SU-DHL-6 (cell line): ENCODE data around the gene CAMSAP3.

Experiments
- H2AFZ ChIP-seq: fragments of 200-600 bp; sonication (generic); 2 replicates; pipeline ENCODE4 v1.6.1; 2014; ENCODE audit warnings: low read depth, mild to moderate bottlenecking, moderate library complexity, mixed read lengths, antibody characterized with exemption, low read length; ENCODE audit not compliant: severe bottlenecking
- H3F3A ChIP-seq: fragments of 200-600 bp; shearing (Covaris generic); 2 replicates; pipeline ENCODE4 v1.6.0; 2016; ENCODE audit warnings: antibody characterized with exemption, mild to moderate bottlenecking; ENCODE audit not compliant: insufficient read depth
- H3K27ac ChIP-seq: fragments of 200-600 bp; sonication (generic); 2 replicates; pipeline ENCODE4 v1.5.1; 2016; ENCODE audit warnings: low read depth, mild to moderate bottlenecking, low read length, moderate library complexity, mixed read lengths
- H3K27me3 ChIP-seq: fragments of 200-600 bp; sonication (generic), shearing (Covaris generic); 2 replicates; pipeline ENCODE4 v1.6.0; 2014; ENCODE audit warnings: mild to moderate bottlenecking, low read length
- H3K36me3 ChIP-seq: fragments of 200-600 bp; sonication (generic); 2 replicates; pipeline ENCODE4 v1.6.1; 2014; ENCODE audit warnings: mild to moderate bottlenecking, low read length, mixed read lengths
- H3K4me2 ChIP-seq: fragments of 300-600, 200-600 bp; shearing (Covaris generic), sonication (generic); 2 replicates; pipeline ENCODE4 v1.6.0; 2014; ENCODE audit warnings: low read length, low read depth, mild to moderate bottlenecking; ENCODE audit not compliant: poor library complexity, severe bottlenecking
- H3K4me3 ChIP-seq: fragments of 200-600 bp; sonication (generic); 2 replicates; pipeline ENCODE4 v1.5.1; 2014; ENCODE audit warnings: antibody characterized with exemption, low read length, mild to moderate bottlenecking, mixed read lengths; ENCODE audit not compliant: insufficient read depth, poor library complexity, severe bottlenecking
- H3K79me2 ChIP-seq: fragments of 200-600 bp; sonication (generic); 2 replicates; pipeline ENCODE4 v1.6.1; 2014; ENCODE audit warnings: mild to moderate bottlenecking, low read length, moderate library complexity; ENCODE audit not compliant: insufficient read depth
- H3K9ac ChIP-seq: fragments of 200-600 bp; sonication (generic); 2 replicates; pipeline ENCODE4 v1.7.0; 2014; ENCODE audit warnings: mild to moderate bottlenecking, low read length
- H3K9me2 ChIP-seq: fragments of 200-600 bp; sonication (generic); replicated peaks from 2 replicates; pipeline ENCODE4 v1.6.1; 2014; ENCODE audit warnings: low read length; ENCODE audit not compliant: insufficient read depth
- H3K9me3 ChIP-seq: fragments of 200-600 bp; sonication (generic); 2 replicates; pipeline ENCODE4 v1.6.1; 2014; ENCODE audit warnings: low read length, mixed read lengths; ENCODE audit not compliant: insufficient read depth
- H4K20me1 ChIP-seq: fragments of 200-600 bp; sonication (generic); 2 replicates; pipeline ENCODE4 v1.6.1; 2014; ENCODE audit warnings: low read depth, mild to moderate bottlenecking, antibody characterized with exemption, low read length, moderate library complexity, mixed read lengths
- CTCF ChIP-seq: fragments of 200-600 bp; sonication (generic); IDR thresholded peaks from one replicate; pipeline ENCODE4 v1.5.1; 2017; ENCODE audit warnings: antibody characterized with exemption, mild to moderate bottlenecking, low read length, moderate library complexity; ENCODE audit not compliant: insufficient read depth, poor library complexity, severe bottlenecking
- EZH2phosphoT487 ChIP-seq: fragments of 200-600 bp; sonication (generic), shearing (Covaris generic); conservative IDR thresholded peaks from 2 replicates; pipeline ENCODE4 v1.6.1; 2018; ENCODE audit warnings: mild to moderate bottlenecking, antibody characterized with exemption, low read length, moderate library complexity, mixed read lengths

CAMSAP3 gene

DNA sequence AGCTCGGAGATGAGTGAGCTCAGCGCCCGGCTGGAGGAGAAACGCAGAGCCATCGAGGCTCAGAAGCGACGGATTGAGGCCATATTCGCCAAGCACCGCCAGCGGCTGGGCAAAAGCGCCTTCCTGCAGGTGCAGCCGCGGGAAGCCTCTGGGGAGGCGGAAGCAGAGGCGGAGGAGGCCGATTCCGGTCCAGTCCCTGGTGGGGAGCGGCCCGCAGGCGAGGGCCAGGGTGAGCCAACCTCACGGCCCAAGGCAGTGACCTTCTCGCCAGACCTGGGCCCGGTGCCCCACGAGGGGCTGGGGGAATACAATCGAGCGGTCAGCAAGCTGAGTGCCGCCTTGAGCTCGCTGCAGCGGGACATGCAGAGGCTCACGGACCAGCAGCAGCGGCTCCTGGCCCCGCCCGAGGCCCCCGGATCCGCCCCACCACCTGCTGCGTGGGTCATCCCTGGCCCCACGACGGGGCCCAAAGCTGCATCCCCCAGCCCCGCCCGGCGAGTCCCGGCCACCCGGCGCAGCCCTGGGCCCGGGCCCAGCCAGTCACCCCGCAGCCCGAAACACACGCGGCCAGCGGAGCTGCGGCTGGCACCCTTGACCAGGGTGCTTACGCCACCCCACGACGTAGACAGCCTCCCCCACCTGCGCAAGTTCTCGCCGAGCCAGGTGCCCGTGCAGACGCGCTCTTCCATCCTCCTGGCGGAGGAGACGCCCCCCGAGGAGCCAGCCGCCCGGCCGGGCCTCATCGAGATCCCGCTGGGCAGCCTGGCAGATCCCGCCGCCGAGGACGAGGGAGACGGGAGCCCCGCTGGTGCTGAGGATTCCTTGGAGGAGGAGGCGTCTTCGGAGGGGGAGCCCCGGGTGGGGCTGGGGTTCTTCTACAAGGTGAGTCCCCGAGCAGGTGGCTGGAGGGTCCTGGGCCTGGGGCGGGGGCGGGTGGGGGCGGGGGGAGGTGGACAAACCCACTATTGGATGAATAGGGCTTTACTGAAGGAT, 16.9 kb downstream of the CAMSAP3 start:
- H3K9me3 ChIP-seq: no peaks in the 10 kb centered on the region
- H3K4me3 ChIP-seq: no peak overlapping the region
- no peaks in the 10 kb centered on the region for H3K79me2 ChIP-seq
- no peaks in the 10 kb centered on the region for H3F3A ChIP-seq
- no peak overlapping the region for H3K9ac ChIP-seq
- TF ChIP-seq EZH2phosphoT487 (no peak), CTCF (no peak)
- no peak overlapping the region for H2AFZ ChIP-seq
- no peak overlapping the region for H3K27ac ChIP-seq
- H3K27me3 ChIP-seq: no peaks in the 10 kb centered on the region
- no peaks in the 10 kb centered on the region for H3K9me2 ChIP-seq
- no peaks in the 10 kb centered on the region for H4K20me1 ChIP-seq
- no peaks in the 10 kb centered on the region for H3K36me3 ChIP-seq
- no peak overlapping the region for H3K4me2 ChIP-seq

- no peaks in the 10 kb centered on the region for H3K27me3 ChIP-seq
- no peak overlapping the region for H3K4me2 ChIP-seq
- no peaks in the 10 kb centered on the region for H3K36me3 ChIP-seq
- no peak overlapping the region for H3K9ac ChIP-seq
- H3K27ac ChIP-seq: no peak overlapping the region
- TF ChIP-seq CTCF (no peak), EZH2phosphoT487 (no peak)
- no peaks in the 10 kb centered on the region for H4K20me1 ChIP-seq
- no peaks in the 10 kb centered on the region for H3K79me2 ChIP-seq
- H3F3A ChIP-seq: no peaks in the 10 kb centered on the region
- H2AFZ ChIP-seq: no peak overlapping the region
- no peaks in the 10 kb centered on the region for H3K9me2 ChIP-seq
- no peak overlapping the region for H3K4me3 ChIP-seq
- H3K9me3 ChIP-seq: no peaks in the 10 kb centered on the region
These were observed 19.4 kb downstream of the CAMSAP3 start for GRCh38 chr19:7614859-7615741.

DNA sequence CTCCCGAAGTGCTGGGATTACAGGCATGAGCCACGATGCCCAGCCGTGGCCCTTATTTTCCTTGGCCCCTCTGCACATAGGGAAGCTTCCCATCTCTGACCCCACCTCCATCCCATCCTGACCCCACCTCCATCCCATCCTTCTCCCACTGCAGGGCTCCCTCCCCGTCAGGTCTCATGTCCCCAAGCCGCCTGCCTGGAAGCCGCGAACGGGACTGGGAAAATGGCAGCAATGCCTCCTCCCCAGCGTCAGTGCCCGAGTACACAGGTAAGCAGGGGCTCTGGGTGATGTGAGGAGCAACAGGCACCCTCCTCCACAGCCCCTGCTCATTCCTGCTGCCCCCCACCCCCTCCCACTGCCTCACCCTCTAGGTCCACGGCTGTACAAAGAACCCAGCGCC, 21.5 kb downstream of the CAMSAP3 start:
- H2AFZ ChIP-seq: no peak overlapping the region
- no peaks in the 10 kb centered on the region for H3K79me2 ChIP-seq
- no peaks in the 10 kb centered on the region for H3K9me3 ChIP-seq
- H3K27ac ChIP-seq: no peak overlapping the region
- no peak overlapping the region for H3K4me3 ChIP-seq
- H3F3A ChIP-seq: no peaks in the 10 kb centered on the region
- H3K4me2 ChIP-seq: no peak overlapping the region
- TF ChIP-seq CTCF: no peak
- no peak for TF ChIP-seq EZH2phosphoT487
- no peaks in the 10 kb centered on the region for H3K9me2 ChIP-seq
- H3K36me3 ChIP-seq: no peaks in the 10 kb centered on the region
- H4K20me1 ChIP-seq: no peaks in the 10 kb centered on the region
- no peak overlapping the region for H3K9ac ChIP-seq
- H3K27me3 ChIP-seq: no peaks in the 10 kb centered on the region
